DND-41 (cell line): Measurements from ENCODE around the gene RUNX3.
"Not testable (repeated sequence)": the region's sequence is repeated elsewhere in the genome, so short reads cannot be mapped to it uniquely, and the experiment has no call there.

Source experiments
- EZH2 ChIP-seq: IDR thresholded peaks from 3 replicates; pipeline ENCODE4 v1.6.1; 2012; ENCODE audit warnings: borderline replicate concordance, low read depth, mild to moderate bottlenecking, moderate library complexity, low read length, inconsistent platforms; ENCODE audit not compliant: severe bottlenecking
- TF ChIP-seq, protein P1 (sequence below): IDR thresholded peaks from 2 replicates; pipeline ENCODE4 v1.5.1; 2012; ENCODE audit warnings: borderline replicate concordance, low read length, moderate library complexity, mild to moderate bottlenecking; ENCODE audit not compliant: poor library complexity, severe bottlenecking; ENCODE audit errors: extremely low read depth

DNA sequence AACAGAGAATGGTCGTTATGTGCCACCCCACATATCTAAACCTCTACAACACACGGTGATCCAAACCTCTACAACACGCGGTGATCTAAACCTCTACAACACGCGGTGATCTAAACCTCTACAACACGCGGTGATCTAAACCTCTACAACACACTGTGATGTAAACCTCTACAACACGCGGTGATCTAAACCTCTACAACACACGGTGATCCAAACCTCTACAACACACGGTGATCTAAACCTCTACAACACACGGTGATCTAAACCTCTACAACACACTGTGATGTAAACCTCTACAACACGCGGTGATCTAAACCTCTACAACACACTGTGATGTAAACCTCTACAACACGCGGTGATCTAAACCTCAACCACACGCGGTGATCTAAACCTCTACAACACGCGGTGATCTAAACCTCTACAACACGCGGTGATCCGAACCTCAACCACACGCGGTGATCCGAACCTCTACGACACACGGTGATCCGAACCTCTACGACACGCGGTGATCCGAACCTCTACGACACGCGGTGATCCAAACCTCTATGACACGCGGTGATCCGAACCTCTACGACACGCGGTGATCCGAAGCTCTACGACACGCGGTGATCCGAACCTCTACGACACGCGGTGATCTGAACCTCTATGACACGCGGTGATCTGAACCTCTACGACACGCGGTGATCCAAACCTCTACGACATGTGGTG is 22.3 kb downstream of the RUNX3 start:
- not testable (repeated sequence) for TF ChIP-seq EZH2
- TF ChIP-seq, protein P1, sequence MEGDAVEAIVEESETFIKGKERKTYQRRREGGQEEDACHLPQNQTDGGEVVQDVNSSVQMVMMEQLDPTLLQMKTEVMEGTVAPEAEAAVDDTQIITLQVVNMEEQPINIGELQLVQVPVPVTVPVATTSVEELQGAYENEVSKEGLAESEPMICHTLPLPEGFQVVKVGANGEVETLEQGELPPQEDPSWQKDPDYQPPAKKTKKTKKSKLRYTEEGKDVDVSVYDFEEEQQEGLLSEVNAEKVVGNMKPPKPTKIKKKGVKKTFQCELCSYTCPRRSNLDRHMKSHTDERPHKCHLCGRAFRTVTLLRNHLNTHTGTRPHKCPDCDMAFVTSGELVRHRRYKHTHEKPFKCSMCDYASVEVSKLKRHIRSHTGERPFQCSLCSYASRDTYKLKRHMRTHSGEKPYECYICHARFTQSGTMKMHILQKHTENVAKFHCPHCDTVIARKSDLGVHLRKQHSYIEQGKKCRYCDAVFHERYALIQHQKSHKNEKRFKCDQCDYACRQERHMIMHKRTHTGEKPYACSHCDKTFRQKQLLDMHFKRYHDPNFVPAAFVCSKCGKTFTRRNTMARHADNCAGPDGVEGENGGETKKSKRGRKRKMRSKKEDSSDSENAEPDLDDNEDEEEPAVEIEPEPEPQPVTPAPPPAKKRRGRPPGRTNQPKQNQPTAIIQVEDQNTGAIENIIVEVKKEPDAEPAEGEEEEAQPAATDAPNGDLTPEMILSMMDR, result not testable (repeated sequence)
